ENCODE measurements around the gene FAM174C.

FAM174C gene

DNA sequence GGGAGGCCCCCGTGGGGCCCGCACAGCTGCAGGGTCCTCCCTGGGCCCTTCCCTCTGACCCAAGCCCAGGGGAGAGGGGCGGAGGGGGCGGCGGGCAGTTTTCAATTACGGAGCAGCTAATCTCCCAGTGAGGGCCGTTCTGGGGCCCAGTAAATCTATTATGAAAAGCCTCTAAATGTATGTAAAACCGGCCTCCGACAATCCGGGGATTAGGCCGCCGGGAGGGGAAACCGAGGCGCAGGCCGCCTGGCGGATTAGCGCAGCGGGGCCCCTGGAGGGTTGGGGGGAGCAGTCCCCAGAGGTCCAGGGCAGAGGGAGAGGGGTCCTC is 35.5 kb downstream of the FAM174C start:
- H3K4me3 ChIP-seq (ENCODE audit: low read length): no peak overlapping the region
- TF ChIP-seq, protein P1, sequence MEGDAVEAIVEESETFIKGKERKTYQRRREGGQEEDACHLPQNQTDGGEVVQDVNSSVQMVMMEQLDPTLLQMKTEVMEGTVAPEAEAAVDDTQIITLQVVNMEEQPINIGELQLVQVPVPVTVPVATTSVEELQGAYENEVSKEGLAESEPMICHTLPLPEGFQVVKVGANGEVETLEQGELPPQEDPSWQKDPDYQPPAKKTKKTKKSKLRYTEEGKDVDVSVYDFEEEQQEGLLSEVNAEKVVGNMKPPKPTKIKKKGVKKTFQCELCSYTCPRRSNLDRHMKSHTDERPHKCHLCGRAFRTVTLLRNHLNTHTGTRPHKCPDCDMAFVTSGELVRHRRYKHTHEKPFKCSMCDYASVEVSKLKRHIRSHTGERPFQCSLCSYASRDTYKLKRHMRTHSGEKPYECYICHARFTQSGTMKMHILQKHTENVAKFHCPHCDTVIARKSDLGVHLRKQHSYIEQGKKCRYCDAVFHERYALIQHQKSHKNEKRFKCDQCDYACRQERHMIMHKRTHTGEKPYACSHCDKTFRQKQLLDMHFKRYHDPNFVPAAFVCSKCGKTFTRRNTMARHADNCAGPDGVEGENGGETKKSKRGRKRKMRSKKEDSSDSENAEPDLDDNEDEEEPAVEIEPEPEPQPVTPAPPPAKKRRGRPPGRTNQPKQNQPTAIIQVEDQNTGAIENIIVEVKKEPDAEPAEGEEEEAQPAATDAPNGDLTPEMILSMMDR (conservative IDR thresholded peaks at IDR 0.05; ENCODE audit: low read length): no peak
- no peak for DNase-seq (ENCODE audit: low read depth)

DNA sequence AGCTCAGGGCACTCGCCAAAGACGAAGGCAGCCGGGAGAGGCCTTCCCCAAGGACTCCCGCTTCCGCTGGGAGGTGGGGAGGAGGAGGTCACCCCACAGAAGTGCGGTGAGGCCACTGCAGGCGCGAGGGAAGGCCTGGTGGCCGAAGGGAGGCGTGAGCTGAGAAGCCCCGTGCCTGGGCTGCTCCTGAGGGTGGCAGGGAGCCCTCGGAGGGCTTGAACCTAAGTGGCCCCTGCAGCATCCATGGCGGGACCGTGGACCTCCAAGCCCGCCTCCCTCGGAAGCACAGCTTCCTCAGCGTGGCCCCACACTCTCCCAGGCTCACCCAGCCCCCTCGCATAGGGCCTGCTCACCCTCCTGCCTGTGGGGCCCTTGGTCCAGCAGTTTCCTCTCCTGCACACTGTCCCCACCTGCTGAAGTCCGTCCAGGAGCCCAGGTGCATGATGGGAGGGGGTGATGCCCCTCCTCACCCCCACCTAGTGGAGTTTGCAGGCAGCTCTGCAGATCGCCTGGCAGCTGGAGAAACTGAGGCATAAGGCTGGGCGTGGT is 36.3 kb downstream of the FAM174C start:
- H3K4me3 ChIP-seq (ENCODE audit: low read length): no peak overlapping the region
- DNase-seq (ENCODE audit: low read depth): no peak
- TF ChIP-seq, protein P1 (conservative IDR thresholded peaks at IDR 0.05; ENCODE audit: low read length): no peak

DNA sequence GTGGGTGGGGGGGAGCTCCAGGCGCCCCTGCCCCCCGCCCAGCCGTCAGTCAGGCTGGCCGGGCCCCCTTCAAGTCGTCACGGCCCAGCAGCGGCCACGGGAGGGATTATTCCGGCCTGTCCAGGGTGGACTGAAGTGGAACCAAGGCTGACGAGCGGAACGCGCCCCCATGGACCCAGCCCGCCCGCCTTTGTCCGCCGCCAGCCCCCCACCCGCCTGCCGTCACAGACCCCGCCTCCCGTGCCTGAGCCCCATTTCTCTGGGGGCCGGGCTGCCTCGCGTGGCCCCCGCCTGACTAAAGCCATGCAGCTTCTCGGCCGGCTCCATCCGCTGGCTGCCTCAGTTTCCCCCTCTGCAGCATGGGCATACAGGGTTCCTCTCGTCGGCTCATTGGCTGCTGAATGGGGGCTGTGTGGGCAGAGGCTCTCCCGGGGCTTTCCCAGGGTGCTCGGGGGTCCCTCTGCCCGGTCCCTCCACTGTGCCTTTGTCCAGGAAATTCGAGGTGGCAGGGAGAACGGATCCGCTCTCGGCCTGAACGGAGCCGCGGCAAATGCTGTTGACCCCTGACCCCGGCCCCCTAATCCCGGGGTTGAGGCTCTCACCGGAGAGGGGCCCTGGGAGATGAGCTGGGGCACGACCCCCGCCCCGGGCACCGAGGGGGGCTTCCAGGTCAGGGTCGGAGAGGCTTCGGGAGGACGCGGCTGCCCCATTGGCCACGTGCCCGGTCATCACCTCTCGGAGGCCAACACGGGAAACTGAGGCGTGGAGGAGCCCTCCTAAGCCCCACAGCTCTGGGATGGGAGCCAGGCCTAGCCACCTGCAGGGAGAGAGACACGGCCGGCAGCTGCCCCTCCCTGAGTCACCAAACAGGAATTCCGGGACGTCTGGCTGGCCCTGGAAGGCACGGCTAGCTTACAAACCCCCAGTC is 37.7 kb downstream of the FAM174C start:
- H3K4me3 ChIP-seq (ENCODE audit: low read length): no peak overlapping the region
- TF ChIP-seq, protein P1 (conservative IDR thresholded peaks at IDR 0.05; ENCODE audit: low read length): no peak
- peak; percentile 42 for DNase-seq (ENCODE audit: low read depth)

DNA sequence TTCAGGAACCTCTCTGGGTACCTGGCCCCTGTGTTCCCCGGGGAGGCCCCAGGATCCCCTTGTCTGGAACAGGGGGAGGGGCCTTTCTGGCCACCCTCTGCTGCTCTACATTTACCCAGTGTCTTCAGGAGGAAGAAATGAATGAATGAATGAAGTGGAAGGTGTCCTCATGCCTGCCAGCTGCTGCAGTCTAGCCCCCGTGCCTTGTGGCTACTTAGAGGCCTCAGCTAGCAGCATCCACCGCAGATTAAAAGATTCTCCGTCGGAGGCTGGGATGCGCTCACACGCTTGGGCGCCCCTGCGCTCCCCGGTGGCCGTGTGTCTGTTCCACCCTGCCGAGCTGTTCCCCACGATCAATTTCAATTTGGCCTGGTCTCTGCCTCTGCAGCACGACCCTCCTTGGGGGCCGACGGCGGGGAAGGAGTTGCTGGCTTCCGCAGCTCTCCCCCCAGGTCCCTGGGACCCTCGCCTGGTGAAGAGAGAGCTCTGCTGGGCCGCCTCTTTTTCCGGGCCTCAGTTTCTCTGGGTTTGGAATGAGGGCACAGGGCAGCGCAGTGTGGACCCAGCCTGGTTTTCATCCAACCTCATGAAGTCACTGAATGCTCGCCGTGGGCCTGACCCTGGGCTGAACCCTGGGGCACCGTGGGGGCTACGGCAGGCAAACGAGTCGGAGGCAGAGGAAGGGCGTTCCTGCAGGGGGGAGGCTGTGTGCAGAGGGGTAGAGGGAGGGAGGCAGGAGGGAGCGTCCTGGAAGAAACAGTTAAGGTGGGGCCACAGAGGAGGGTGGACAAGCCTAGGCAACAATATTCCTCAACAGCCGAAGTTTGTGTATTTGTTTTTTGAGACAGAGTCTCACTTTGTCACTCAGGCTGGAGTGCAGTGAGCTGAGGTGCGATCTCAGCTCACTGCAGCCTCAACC is 38.6 kb downstream of the FAM174C start:
- no peak overlapping the region for H3K4me3 ChIP-seq (ENCODE audit: low read length)
- TF ChIP-seq, protein P1 (conservative IDR thresholded peaks at IDR 0.05; ENCODE audit: low read length): no peak
- DNase-seq (ENCODE audit: low read depth): no peak

DNA sequence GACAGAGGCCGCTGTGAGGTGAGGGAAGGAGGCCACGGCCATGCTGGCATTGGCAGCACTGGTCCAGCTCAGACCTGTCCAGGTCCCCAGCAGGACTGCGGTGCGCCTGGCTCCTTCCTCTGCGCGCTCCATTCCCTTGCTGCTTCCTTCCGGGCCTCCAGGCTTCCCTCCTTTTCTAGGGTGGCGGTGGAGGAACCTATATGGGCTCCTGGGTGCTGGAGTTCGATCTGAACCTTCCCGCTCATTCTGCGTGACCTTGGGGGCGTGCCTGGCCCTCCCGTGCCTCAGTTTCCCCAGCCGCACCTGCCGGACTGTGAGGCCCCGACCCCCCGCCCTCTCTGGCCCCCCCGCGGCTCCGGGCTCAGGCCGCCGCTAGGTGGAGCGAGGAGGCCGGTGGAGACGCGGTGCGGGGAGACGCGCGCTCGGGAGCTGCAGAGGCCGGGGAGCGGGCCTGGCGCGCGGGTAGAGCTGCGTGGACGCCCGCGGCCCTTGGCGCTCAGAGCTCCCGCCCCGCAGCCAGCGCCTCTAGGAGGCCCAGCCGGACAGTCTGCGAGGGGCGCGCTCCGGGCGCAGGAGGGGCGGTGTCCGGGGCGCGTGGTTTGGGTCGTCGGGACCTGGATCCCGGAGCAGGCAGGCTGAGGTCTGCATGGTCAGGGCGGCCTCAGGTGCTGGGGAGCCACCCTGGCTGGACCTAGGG is 40.3 kb downstream of the FAM174C start:
- TF ChIP-seq, protein P1 (conservative IDR thresholded peaks at IDR 0.05; ENCODE audit: low read length): peak; percentile 22; the same call in 1 of the 2 replicates
- peak; percentile 43 for DNase-seq (ENCODE audit: low read depth)
- H3K4me3 ChIP-seq (ENCODE audit: low read length): no peak overlapping the region

DNA sequence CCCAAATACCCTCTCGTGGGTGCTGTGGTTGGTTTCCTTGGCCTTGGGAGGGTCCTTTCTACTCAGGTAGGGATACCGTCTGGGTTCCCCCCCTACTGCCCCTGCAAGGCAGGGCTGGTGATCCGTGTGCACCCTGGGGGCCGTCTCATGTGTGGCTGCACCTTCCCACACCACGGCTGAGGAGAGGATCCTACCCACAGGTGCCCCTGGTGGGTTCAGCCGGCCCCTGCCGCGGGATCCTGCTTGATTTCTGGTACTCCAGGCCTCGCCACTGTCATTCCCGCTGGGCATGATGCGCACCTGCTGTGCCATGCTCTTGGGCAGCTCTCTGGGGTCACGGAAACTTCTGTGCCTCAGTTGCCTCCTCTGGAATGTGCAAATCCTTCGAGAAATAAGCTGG is 41.1 kb downstream of the FAM174C start:
- no peak for DNase-seq (ENCODE audit: low read depth)
- TF ChIP-seq, protein P1 (conservative IDR thresholded peaks at IDR 0.05; ENCODE audit: low read length): no peak

More for the DNA sequence above, 41.1 kb downstream of the FAM174C start:
- no peak overlapping the region for H3K4me3 ChIP-seq (ENCODE audit: low read length)

Measured in AG10803 (cell line).